ENCODE data around the gene TMEM184B. TPM values are rescaled to one million over a fixed set of nuclear protein-coding genes. Genes with fewer than 3 reads are reported as not detected.
A peak's percentile ranks its signal among the peaks of the same experiment; 100 is the strongest.

TMEM184B gene
- total and polyA plus RNA-seq, 2 experiments from 2014 or later = 42.2 to 95.1 TPM

DNA sequence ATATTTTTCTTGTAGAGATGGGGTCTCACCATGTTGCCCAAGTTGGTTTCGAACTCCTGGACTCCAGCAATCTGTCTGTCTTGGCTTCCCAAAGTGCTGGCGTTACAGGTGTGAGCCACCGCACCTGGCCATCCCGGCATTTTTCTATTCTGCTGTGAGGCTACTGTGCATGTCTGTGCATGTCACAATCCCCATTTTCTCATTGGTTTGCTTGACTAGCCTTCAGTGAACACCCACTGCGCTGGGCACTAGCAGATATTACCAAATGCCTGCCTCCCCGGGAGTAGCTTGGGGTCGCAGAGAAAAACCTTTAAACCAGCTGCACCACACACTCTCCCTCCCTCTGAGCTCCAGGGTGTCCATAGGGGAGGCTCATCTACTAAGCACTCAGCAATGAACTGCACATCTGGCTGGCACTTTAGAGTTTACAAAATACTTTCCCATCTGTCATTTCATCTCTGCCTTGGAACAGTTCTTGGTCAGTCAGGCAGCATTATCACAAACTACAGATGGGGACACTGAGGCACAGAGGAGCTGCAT, 39.5 kb upstream of the TMEM184B start:
- Mint-ChIP-seq H3K36me3 (ENCODE audit: low read depth) (peaks cover 55% of the 10 kb centered on the region), H3K9me3 (peaks cover 5% of the 10 kb centered on the region; the same call in 2 of the 3 replicates), H3K27ac (peak overlapping the region; percentile 72), H3K27me3 (ENCODE audit: insufficient read depth, low read depth, poor library complexity) (peaks cover 18% of the 10 kb centered on the region), H3K4me1 (peaks cover 71% of the 10 kb centered on the region), H3K4me3 (no peak overlapping the region)
- ATAC-seq (no peak), DNase-seq (ENCODE audit: low spot score) (no peak)
- Histone ChIP-seq H3K36me3 (ENCODE audit: insufficient read depth) (peaks cover 39% of the 10 kb centered on the region), H2AFZ (no peak overlapping the region), H3K4me1 (ENCODE audit: insufficient read depth) (peaks cover 69% of the 10 kb centered on the region), H3K79me2 (replicated peaks; ENCODE audit: insufficient read depth) (peaks cover 97% of the 10 kb centered on the region), H3K27ac (ENCODE audit: low read depth) (peak overlapping the region; percentile 84), H3K4me2 (no peak overlapping the region), H4K20me1 (replicated peaks; ENCODE audit: insufficient read depth) (peaks cover 89% of the 10 kb centered on the region), H3K4me3 (no peak overlapping the region), H3F3A (replicated peaks; ENCODE audit: low read depth) (peaks cover 39% of the 10 kb centered on the region), H3K27me3 (ENCODE audit: insufficient read depth) (no peaks in the 10 kb centered on the region), H3K9me2 (ENCODE audit: insufficient read depth) (no peaks in the 10 kb centered on the region)
- TF ChIP-seq REST (IDR thresholded peaks at IDR 0.05; ENCODE audit: unreplicated experiment) = no peak
- no peak for TF ChIP-seq STAT1 (IDR thresholded peaks at IDR 0.05; ENCODE audit: unreplicated experiment)
- no peak for TF ChIP-seq NANOG (IDR thresholded peaks at IDR 0.05; ENCODE audit: borderline replicate concordance)
- TF ChIP-seq, protein P1, sequence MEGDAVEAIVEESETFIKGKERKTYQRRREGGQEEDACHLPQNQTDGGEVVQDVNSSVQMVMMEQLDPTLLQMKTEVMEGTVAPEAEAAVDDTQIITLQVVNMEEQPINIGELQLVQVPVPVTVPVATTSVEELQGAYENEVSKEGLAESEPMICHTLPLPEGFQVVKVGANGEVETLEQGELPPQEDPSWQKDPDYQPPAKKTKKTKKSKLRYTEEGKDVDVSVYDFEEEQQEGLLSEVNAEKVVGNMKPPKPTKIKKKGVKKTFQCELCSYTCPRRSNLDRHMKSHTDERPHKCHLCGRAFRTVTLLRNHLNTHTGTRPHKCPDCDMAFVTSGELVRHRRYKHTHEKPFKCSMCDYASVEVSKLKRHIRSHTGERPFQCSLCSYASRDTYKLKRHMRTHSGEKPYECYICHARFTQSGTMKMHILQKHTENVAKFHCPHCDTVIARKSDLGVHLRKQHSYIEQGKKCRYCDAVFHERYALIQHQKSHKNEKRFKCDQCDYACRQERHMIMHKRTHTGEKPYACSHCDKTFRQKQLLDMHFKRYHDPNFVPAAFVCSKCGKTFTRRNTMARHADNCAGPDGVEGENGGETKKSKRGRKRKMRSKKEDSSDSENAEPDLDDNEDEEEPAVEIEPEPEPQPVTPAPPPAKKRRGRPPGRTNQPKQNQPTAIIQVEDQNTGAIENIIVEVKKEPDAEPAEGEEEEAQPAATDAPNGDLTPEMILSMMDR (conservative IDR thresholded peaks at IDR 0.05; ENCODE audit: low read depth in 2 of 2) = no peak
- TF ChIP-seq EZH2 (IDR thresholded peaks at IDR 0.05; ENCODE audit: low read depth, unreplicated experiment) = no peak
- TF ChIP-seq CREB1 (CRISPR knock-in tag; IDR thresholded peaks at IDR 0.05; ENCODE audit: low read depth) = no peak
- no peak for TF ChIP-seq ZNF114 (CRISPR knock-in tag; IDR thresholded peaks at IDR 0.05)
- no peak for TF ChIP-seq ETS1 (IDR thresholded peaks at IDR 0.05)
- TF ChIP-seq, protein P2, sequence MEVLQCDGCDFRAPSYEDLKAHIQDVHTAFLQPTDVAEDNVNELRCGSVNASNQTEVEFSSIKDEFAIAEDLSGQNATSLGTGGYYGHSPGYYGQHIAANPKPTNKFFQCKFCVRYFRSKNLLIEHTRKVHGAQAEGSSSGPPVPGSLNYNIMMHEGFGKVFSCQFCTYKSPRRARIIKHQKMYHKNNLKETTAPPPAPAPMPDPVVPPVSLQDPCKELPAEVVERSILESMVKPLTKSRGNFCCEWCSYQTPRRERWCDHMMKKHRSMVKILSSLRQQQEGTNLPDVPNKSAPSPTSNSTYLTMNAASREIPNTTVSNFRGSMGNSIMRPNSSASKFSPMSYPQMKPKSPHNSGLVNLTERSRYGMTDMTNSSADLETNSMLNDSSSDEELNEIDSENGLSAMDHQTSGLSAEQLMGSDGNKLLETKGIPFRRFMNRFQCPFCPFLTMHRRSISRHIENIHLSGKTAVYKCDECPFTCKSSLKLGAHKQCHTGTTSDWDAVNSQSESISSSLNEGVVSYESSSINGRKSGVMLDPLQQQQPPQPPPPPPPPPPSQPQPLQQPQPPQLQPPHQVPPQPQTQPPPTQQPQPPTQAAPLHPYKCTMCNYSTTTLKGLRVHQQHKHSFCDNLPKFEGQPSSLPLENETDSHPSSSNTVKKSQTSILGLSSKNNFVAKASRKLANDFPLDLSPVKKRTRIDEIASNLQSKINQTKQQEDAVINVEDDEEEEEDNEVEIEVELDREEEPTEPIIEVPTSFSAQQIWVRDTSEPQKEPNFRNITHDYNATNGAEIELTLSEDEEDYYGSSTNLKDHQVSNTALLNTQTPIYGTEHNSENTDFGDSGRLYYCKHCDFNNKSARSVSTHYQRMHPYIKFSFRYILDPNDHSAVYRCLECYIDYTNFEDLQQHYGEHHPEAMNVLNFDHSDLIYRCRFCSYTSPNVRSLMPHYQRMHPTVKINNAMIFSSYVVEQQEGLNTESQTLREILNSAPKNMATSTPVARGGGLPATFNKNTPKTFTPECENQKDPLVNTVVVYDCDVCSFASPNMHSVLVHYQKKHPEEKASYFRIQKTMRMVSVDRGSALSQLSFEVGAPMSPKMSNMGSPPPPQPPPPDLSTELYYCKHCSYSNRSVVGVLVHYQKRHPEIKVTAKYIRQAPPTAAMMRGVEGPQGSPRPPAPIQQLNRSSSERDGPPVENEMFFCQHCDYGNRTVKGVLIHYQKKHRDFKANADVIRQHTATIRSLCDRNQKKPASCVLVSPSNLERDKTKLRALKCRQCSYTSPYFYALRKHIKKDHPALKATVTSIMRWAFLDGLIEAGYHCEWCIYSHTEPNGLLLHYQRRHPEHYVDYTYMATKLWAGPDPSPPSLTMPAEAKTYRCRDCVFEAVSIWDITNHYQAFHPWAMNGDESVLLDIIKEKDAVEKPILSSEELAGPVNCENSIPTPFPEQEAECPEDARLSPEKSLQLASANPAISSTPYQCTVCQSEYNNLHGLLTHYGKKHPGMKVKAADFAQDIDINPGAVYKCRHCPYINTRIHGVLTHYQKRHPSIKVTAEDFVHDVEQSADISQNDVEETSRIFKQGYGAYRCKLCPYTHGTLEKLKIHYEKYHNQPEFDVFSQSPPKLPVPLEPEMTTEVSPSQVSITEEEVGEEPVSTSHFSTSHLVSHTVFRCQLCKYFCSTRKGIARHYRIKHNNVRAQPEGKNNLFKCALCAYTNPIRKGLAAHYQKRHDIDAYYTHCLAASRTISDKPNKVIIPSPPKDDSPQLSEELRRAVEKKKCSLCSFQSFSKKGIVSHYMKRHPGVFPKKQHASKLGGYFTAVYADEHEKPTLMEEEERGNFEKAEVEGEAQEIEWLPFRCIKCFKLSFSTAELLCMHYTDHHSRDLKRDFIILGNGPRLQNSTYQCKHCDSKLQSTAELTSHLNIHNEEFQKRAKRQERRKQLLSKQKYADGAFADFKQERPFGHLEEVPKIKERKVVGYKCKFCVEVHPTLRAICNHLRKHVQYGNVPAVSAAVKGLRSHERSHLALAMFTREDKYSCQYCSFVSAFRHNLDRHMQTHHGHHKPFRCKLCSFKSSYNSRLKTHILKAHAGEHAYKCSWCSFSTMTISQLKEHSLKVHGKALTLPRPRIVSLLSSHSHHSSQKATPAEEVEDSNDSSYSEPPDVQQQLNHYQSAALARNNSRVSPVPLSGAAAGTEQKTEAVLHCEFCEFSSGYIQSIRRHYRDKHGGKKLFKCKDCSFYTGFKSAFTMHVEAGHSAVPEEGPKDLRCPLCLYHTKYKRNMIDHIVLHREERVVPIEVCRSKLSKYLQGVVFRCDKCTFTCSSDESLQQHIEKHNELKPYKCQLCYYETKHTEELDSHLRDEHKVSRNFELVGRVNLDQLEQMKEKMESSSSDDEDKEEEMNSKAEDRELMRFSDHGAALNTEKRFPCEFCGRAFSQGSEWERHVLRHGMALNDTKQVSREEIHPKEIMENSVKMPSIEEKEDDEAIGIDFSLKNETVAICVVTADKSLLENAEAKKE (CRISPR knock-in tag; IDR thresholded peaks at IDR 0.05) = no peak
- no peak for TF ChIP-seq ZNF331 (CRISPR knock-in tag; IDR thresholded peaks at IDR 0.05; ENCODE audit: low read depth)
- TF ChIP-seq JUNB (IDR thresholded peaks at IDR 0.05; ENCODE audit: unreplicated experiment) = no peak
- no peak for TF ChIP-seq POLR2AphosphoS5 (IDR thresholded peaks at IDR 0.05; ENCODE audit: low read depth)
- no peak for TF ChIP-seq EZH2phosphoT487 (IDR thresholded peaks at IDR 0.05; ENCODE audit: unreplicated experiment)

All from GM23338 (cell line).